Measurements from ENCODE around the gene HDAC4.

The HDAC4 gene

GRCh38 chr2:239034561-239035341 lies 366.1 kb downstream of the HDAC4 start:
- Histone ChIP-seq H4K20me1 (ENCODE audit: insufficient read depth, low read length) (no peaks in the 10 kb centered on the region), H3K36me3 (replicated peaks; ENCODE audit: insufficient read depth, low read length) (no peaks in the 10 kb centered on the region), H2AFZ (ENCODE audit: low read length) (no peak overlapping the region), H3K27ac (ENCODE audit: low read length) (no peak overlapping the region), H3K9me3 (replicated peaks; ENCODE audit: insufficient read depth, low read length) (no peaks in the 10 kb centered on the region), H3K27me3 (replicated peaks; ENCODE audit: insufficient read depth, low read length) (no peaks in the 10 kb centered on the region; the same call in 1 of the 2 replicates), H3K9ac (ENCODE audit: low read length) (no peak overlapping the region), H3K4me3 (ENCODE audit: low read length) (no peak overlapping the region), H3K4me2 (ENCODE audit: low read depth, low read length) (no peak overlapping the region), H3F3A (ENCODE audit: insufficient read depth, low read length) (no peaks in the 10 kb centered on the region), H3K9me2 (replicated peaks; ENCODE audit: insufficient read depth, low read length) (no peaks in the 10 kb centered on the region), H3K4me1 (ENCODE audit: low read length) (no peaks in the 10 kb centered on the region), H3K79me2 (ENCODE audit: low read length) (no peaks in the 10 kb centered on the region)
- TF ChIP-seq EZH2 (optimal IDR thresholded peaks at IDR 0.05; ENCODE audit: low read depth, low read length) (no peak), EZH2phosphoT487 (IDR thresholded peaks at IDR 0.05; ENCODE audit: low read length) (no peak), CTCF (IDR thresholded peaks at IDR 0.05; ENCODE audit: low read length) (no peak)
- DNase-seq: no peak

GRCh38 chr2:239033801-239034560 lies 366.8 kb downstream of the HDAC4 start:
- H2AFZ ChIP-seq (ENCODE audit: low read length): no peak overlapping the region
- H4K20me1 ChIP-seq (ENCODE audit: insufficient read depth, low read length): no peaks in the 10 kb centered on the region
- no peaks in the 10 kb centered on the region for H3K79me2 ChIP-seq (ENCODE audit: low read length)
- no peak overlapping the region for H3K4me2 ChIP-seq (ENCODE audit: low read depth, low read length)
- H3K27me3 ChIP-seq (replicated peaks; ENCODE audit: insufficient read depth, low read length): no peaks in the 10 kb centered on the region; the same call in 1 of the 2 replicates
- H3F3A ChIP-seq (ENCODE audit: insufficient read depth, low read length): no peaks in the 10 kb centered on the region
- no peaks in the 10 kb centered on the region for H3K9me3 ChIP-seq (replicated peaks; ENCODE audit: insufficient read depth, low read length)
- H3K9ac ChIP-seq (ENCODE audit: low read length): no peak overlapping the region
- H3K36me3 ChIP-seq (replicated peaks; ENCODE audit: insufficient read depth, low read length): no peaks in the 10 kb centered on the region
- no peak overlapping the region for H3K27ac ChIP-seq (ENCODE audit: low read length)
- H3K4me3 ChIP-seq (ENCODE audit: low read length): no peak overlapping the region
- no peak for DNase-seq
- no peaks in the 10 kb centered on the region for H3K4me1 ChIP-seq (ENCODE audit: low read length)
- no peaks in the 10 kb centered on the region for H3K9me2 ChIP-seq (replicated peaks; ENCODE audit: insufficient read depth, low read length)
- no peak for TF ChIP-seq EZH2phosphoT487 (IDR thresholded peaks at IDR 0.05; ENCODE audit: low read length)

- no peaks in the 10 kb centered on the region for H4K20me1 ChIP-seq (ENCODE audit: insufficient read depth, low read length)
- no peak overlapping the region for H2AFZ ChIP-seq (ENCODE audit: low read length)
- H3K27me3 ChIP-seq (replicated peaks; ENCODE audit: insufficient read depth, low read length): peaks cover 5% of the 10 kb centered on the region; the same call in 1 of the 2 replicates
- no peak overlapping the region for H3K27ac ChIP-seq (ENCODE audit: low read length)
- H3K4me3 ChIP-seq (ENCODE audit: low read length): no peak overlapping the region
- no peaks in the 10 kb centered on the region for H3K79me2 ChIP-seq (ENCODE audit: low read length)
- no peaks in the 10 kb centered on the region for H3F3A ChIP-seq (ENCODE audit: insufficient read depth, low read length)
- no peak overlapping the region for H3K9ac ChIP-seq (ENCODE audit: low read length)
- no peaks in the 10 kb centered on the region for H3K4me1 ChIP-seq (ENCODE audit: low read length)
- no peak for DNase-seq
- no peak for TF ChIP-seq CTCF (IDR thresholded peaks at IDR 0.05; ENCODE audit: low read length)
- TF ChIP-seq EZH2phosphoT487 (IDR thresholded peaks at IDR 0.05; ENCODE audit: low read length): no peak
- TF ChIP-seq EZH2 (optimal IDR thresholded peaks at IDR 0.05; ENCODE audit: low read depth, low read length): no peak
- no peaks in the 10 kb centered on the region for H3K9me2 ChIP-seq (replicated peaks; ENCODE audit: insufficient read depth, low read length)
- no peaks in the 10 kb centered on the region for H3K9me3 ChIP-seq (replicated peaks; ENCODE audit: insufficient read depth, low read length)
- no peaks in the 10 kb centered on the region for H3K36me3 ChIP-seq (replicated peaks; ENCODE audit: insufficient read depth, low read length)
- H3K4me2 ChIP-seq (ENCODE audit: low read depth, low read length): no peak overlapping the region
Observed at GRCh38 chr2:239029958-239030357, 370.9 kb downstream of the HDAC4 start.
